Cardiac fibroblast (primary cell): ENCODE measurements around the gene TMPRSS11B.
A peak's percentile ranks its signal among the peaks of the same experiment; 100 is the strongest.

ENCODE experiments used
- DNase-seq, 2 donors: peaks; one replicate each; pipeline versions ENCODE4 v3.0.0 to v3.0.0-alpha.2; 2010; ENCODE audit warnings: low read depth in 2 of 2
- H3K4me3 ChIP-seq, 2 donors: replicated peaks in 1 of 2; 1 replicate in 1 of 2; 2 replicates in 1 of 2; pipeline ENCODE4 v1.5.1; 2011; ENCODE audit warnings: low read depth in 2 of 2, low read length in 2 of 2, mild to moderate bottlenecking in 2 of 2, moderate library complexity in 1 of 2
- CTCF ChIP-seq: IDR thresholded peaks from one replicate; pipeline ENCODE4 v1.5.1; 2011; ENCODE audit warnings: low read depth, mild to moderate bottlenecking, low read length, inconsistent platforms

Gene TMPRSS11B

GRCh38 chr4:68264875-68265565 is 19.5 kb upstream of the TMPRSS11B start:
- DNase-seq: no peak
- no peak overlapping the region for H3K4me3 ChIP-seq
- no peak for TF ChIP-seq CTCF

- DNase-seq: no peak
- TF ChIP-seq CTCF: no peak
- H3K4me3 ChIP-seq: no peak overlapping the region
These were observed 13.7 kb upstream of the TMPRSS11B start for GRCh38 chr4:68259191-68259590.

GRCh38 chr4:68257719-68258118 is 12.2 kb upstream of the TMPRSS11B start:
- no peak for DNase-seq
- no peak overlapping the region for H3K4me3 ChIP-seq
- TF ChIP-seq CTCF: no peak

GRCh38 chr4:68256284-68256683 is 10.8 kb upstream of the TMPRSS11B start:
- DNase-seq: peak in 1 of 2 donors; percentile 1
- H3K4me3 ChIP-seq: no peak overlapping the region
- TF ChIP-seq CTCF: no peak

GRCh38 chr4:68250151-68250930 is 4.8 kb upstream of the TMPRSS11B start:
- TF ChIP-seq CTCF: no peak
- no peak for DNase-seq
- no peak overlapping the region for H3K4me3 ChIP-seq

- no peak for TF ChIP-seq CTCF
- DNase-seq: no peak
- H3K4me3 ChIP-seq: no peak overlapping the region
These were observed 3.9 kb upstream of the TMPRSS11B start for GRCh38 chr4:68249434-68249833.
